ENCODE data around the gene NTRK2.
"Not testable (repeated sequence)": the region's sequence is repeated elsewhere in the genome, so short reads cannot be mapped to it uniquely, and the experiment has no call there.

NTRK2 gene

DNA sequence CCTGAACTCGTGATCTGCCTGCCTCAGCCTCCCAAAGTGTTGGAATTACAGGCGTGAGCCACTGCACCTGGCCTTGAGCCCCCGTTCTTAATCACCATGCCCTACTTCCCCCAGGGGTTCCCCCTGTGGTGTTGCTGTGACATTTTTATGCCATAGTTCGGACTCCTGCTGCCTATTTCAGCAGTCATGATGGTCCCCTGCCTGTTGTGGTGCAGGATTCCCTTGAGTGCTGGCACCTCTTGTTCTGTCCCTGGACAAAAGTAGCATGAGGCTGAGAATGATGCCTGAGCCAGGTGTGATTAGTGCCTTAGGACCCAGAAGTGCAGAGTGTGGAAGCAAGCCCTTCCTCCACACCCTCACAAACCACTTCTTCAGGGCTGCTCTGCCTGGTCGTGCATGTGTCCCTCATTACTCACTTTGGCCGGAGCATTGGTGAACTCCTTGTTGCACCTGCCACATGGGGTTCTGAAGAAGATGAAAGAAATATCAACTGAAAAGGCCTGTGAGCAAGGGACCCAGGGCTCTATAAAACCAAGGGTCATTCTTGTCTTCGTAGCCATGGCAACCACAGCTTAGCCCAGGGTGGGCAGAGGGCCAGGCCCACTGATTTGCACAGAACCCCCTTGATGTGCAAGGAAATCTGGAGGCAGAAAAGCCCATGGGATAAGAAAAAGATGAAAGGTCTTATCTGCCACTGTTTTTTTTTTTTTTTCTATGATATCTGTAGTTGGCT lies 228.0 kb downstream of the NTRK2 start:
- Mint-ChIP-seq H3K27me3 (peaks cover 0 to 15% of the 10 kb centered on the region in 2 donors), H3K9me3 (peaks cover 0 to 1% of the 10 kb centered on the region in 2 donors), H3K4me3 (no peak overlapping the region), H3K4me1 (ENCODE audit: low read depth in 2 of 2) (no peaks in the 10 kb centered on the region), H3K27ac (no peak overlapping the region), H3K36me3 (ENCODE audit: insufficient read depth) (peaks cover 2% of the 10 kb centered on the region)
- DNase-seq: no peak
- no peak for ATAC-seq (replicated peaks)

DNA sequence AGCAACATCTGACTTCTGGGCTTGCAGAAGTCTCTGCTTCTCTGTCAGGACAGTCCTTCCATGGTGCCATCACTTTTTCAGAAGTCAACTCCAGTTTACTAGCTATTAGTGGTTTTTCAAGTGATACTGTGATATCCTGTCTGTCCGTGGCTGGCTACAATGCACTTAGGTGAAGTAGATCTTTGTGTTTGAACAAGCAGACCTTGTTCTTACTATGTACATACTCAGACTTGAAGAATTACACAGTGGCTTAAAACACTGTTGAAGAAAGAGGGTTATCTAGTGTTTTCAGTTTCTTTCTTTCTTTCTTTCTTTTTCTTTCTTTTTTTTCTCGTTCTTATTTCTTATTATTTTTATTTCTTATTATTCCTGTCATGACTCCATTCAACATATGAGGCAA lies 228.7 kb downstream of the NTRK2 start:
- H3K9me3 Mint-ChIP-seq: peaks cover 0 to 1% of the 10 kb centered on the region in 2 donors
- peaks cover 0 to 15% of the 10 kb centered on the region in 2 donors for H3K27me3 Mint-ChIP-seq
- DNase-seq (no peak), ATAC-seq (replicated peaks) (no peak)
- H3K27ac Mint-ChIP-seq: no peak overlapping the region
- H3K4me3 Mint-ChIP-seq: no peak overlapping the region
- no peaks in the 10 kb centered on the region for H3K4me1 Mint-ChIP-seq (ENCODE audit: low read depth in 2 of 2)
- H3K36me3 Mint-ChIP-seq (ENCODE audit: insufficient read depth): peaks cover 2% of the 10 kb centered on the region

DNA sequence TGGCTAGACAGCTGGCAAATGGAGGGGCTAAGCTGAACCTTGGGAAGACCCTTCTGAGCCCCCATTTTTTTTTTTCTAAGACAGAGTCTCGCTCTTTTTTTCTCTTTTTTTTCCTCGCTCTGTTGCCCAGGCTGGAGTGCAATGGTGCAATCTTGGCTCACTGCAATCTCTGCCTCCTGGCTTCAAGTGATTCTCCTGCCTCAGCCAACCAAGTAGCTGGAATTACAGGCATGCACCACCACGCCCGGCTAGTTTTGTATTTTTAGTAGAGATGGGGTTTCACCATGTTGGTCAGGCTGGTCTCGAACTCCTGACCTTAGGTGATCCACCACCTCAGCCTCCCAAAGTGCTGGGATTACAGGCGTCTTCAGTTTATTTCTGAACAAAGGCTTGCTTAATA lies 229.1 kb downstream of the NTRK2 start:
- H3K27ac Mint-ChIP-seq; H3K4me1 Mint-ChIP-seq (ENCODE audit: low read depth in 2 of 2); H3K36me3 Mint-ChIP-seq (ENCODE audit: insufficient read depth); H3K9me3 Mint-ChIP-seq; DNase-seq; H3K4me3 Mint-ChIP-seq; ATAC-seq (replicated peaks): not testable (repeated sequence)
- peaks cover 0 to 15% of the 10 kb centered on the region in 2 donors for H3K27me3 Mint-ChIP-seq

DNA sequence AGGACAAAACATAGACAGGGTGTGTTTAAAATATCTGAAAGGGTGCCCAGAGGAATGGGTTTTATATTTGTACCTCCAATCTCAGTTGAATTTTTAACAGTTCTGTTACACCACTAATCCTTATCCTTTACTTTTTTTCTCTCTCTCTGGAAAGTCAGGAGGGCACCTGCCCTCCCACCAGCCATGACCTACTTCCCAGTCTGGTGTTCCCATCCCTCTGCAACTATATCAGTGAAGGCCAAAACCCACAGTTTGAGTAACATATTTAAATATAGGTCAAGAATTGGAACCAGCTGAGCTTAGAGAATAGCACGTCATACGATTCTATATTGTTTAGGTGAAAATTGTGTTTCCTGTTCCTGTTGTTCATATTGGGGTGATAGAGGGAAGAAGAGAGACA lies 229.8 kb downstream of the NTRK2 start:
- peaks cover 2% of the 10 kb centered on the region for H3K36me3 Mint-ChIP-seq (ENCODE audit: insufficient read depth)
- DNase-seq (no peak), ATAC-seq (replicated peaks) (no peak)
- peaks cover 0 to 15% of the 10 kb centered on the region in 2 donors for H3K27me3 Mint-ChIP-seq
- no peaks in the 10 kb centered on the region for H3K4me1 Mint-ChIP-seq (ENCODE audit: low read depth in 2 of 2)
- H3K9me3 Mint-ChIP-seq: peaks cover 0 to 1% of the 10 kb centered on the region in 2 donors
- H3K4me3 Mint-ChIP-seq: no peak overlapping the region
- H3K27ac Mint-ChIP-seq: no peak overlapping the region

DNA sequence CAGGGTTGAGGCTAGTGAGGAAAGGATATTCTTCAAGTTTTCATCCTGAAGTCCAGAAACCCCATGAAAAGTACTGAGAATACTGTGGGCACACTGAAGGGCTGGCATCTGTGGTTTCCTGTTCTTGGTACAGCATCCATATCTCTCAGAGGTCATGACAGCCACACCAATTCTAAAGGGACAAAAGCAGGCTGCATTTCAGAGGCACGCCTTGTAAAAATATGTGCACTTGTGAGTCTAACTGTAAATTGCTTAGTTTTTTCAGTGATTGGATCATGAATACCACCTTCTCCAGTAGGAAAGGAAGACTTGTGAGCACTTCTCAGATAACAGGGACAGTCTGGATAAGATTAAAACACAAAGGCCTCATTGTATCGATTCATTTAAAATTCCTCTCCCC lies 230.9 kb downstream of the NTRK2 start:
- Mint-ChIP-seq H3K4me3 (no peak overlapping the region), H3K27ac (no peak overlapping the region), H3K27me3 (peaks cover 0 to 15% of the 10 kb centered on the region in 2 donors), H3K9me3 (peaks cover 0 to 1% of the 10 kb centered on the region in 2 donors), H3K4me1 (ENCODE audit: low read depth in 2 of 2) (no peaks in the 10 kb centered on the region), H3K36me3 (ENCODE audit: insufficient read depth) (peaks cover 2% of the 10 kb centered on the region)
- no peak for ATAC-seq (replicated peaks)
- no peak for DNase-seq

DNA sequence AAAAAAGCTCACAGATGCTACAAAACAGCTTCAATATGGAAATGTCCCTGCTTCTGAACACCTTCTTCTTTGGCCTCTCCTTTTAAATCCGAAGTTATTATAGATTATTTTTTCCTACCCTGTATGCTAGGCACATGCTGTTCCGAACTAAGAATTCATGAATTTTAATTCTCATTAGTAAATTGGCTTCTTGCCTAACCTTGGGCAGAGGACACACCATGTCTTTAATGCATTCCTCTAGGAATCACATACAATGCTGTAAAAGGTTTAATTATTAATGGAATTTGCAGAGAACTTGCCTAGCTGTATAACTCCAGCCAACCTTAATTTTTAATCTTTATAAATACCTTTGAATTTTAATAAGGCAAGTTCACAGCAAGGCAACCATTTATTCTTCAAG lies 234.4 kb downstream of the NTRK2 start:
- H3K4me1 Mint-ChIP-seq (ENCODE audit: low read depth in 2 of 2): no peaks in the 10 kb centered on the region
- peaks cover 0 to 23% of the 10 kb centered on the region in 2 donors for H3K27me3 Mint-ChIP-seq
- H3K4me3 Mint-ChIP-seq: no peak overlapping the region
- no peak overlapping the region for H3K27ac Mint-ChIP-seq
- DNase-seq (no peak), ATAC-seq (replicated peaks) (no peak)
- peaks cover 0 to 1% of the 10 kb centered on the region in 2 donors for H3K9me3 Mint-ChIP-seq
- no peaks in the 10 kb centered on the region for H3K36me3 Mint-ChIP-seq (ENCODE audit: insufficient read depth)

DNA sequence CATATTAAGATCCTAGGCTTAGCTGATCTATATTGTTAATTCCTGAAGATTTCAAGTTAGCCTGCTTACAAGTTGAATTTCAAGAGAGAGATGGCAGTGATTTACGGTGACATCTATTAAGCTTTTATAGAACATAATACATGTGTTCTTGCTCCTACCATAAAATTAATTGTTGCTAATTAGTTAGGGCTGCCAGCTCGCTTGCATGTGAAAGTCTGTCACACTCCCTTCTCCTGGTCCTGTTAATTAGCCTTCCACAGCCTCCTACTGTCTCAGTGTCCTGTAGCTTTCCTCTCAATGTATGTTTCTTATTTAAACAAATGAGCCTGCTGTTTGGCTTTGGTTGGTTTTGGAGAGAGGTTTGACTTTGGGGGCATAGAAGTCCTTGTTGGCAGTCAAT lies 247.2 kb downstream of the NTRK2 start:
- no peak for DNase-seq
- Mint-ChIP-seq H3K9me3 (no peaks in the 10 kb centered on the region), H3K27ac (no peak overlapping the region), H3K27me3 (peaks cover 7 to 16% of the 10 kb centered on the region in 2 donors), H3K36me3 (ENCODE audit: insufficient read depth) (no peaks in the 10 kb centered on the region), H3K4me1 (ENCODE audit: low read depth in 2 of 2) (no peaks in the 10 kb centered on the region), H3K4me3 (no peak overlapping the region)
- no peak for ATAC-seq (replicated peaks)

DNA sequence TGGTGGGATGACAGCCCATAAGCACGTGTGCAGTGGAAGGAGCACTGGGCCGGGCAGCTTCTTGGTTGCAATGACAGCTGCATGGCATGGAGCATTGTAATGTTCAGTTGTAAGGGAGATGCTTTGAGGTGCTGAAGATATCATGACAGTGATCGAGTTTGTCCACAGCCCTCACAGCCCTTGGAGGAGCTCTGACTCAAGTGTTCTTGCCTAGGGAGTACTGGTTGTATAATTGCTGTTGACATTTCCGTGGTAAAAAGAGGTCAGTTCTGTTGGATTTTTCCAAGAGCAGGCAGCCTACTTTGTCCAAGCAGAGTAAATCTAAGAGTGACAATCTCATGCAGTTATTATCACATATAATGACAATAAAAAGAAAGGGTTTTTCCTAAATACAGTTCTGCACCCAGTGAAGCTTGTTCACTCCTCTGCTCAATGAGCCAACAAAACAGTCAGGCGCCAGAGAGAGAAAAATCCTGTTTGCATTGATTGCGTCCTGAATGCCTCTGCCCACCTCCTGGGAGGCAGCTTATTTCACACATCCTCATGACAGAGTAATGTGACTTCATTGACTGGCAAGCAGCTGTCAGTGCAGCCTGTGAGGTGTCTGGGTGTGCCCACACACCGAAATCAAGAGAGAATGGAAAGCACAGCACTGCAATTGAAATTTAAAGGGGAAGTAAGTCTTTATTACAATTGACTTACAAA lies 248.0 kb downstream of the NTRK2 start:
- Mint-ChIP-seq H3K36me3 (ENCODE audit: insufficient read depth) (no peaks in the 10 kb centered on the region), H3K27me3 (peaks cover 7 to 16% of the 10 kb centered on the region in 2 donors), H3K27ac (no peak overlapping the region), H3K9me3 (no peaks in the 10 kb centered on the region), H3K4me1 (ENCODE audit: low read depth in 2 of 2) (no peaks in the 10 kb centered on the region), H3K4me3 (no peak overlapping the region)
- ATAC-seq (replicated peaks) (no peak), DNase-seq (no peak)

DNA sequence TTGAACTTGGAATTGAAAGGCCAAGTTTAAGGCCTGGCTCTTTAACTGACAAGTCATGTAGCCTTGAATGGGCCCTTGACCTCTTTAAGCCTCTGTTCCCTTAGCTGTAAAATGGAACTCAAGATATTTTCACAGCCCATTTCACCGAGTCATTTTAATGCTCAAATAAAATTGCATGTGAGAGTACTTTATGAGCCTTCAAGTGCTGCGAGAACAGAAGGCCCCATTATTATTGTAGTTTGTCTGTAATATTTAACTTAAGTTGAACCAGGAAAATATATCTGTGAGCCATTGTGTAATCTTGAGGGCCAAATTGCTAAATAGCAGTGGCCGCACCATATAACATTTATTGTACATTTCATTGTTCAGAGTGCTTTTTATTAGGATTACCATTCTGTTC lies 249.9 kb downstream of the NTRK2 start:
- ATAC-seq (replicated peaks) (no peak), DNase-seq (no peak)
- H3K9me3 Mint-ChIP-seq: no peaks in the 10 kb centered on the region
- H3K4me3 Mint-ChIP-seq: no peak overlapping the region
- no peak overlapping the region for H3K27ac Mint-ChIP-seq
- no peaks in the 10 kb centered on the region for H3K36me3 Mint-ChIP-seq (ENCODE audit: insufficient read depth)
- peaks cover 7 to 16% of the 10 kb centered on the region in 2 donors for H3K27me3 Mint-ChIP-seq
- no peaks in the 10 kb centered on the region for H3K4me1 Mint-ChIP-seq (ENCODE audit: low read depth in 2 of 2)

DNA sequence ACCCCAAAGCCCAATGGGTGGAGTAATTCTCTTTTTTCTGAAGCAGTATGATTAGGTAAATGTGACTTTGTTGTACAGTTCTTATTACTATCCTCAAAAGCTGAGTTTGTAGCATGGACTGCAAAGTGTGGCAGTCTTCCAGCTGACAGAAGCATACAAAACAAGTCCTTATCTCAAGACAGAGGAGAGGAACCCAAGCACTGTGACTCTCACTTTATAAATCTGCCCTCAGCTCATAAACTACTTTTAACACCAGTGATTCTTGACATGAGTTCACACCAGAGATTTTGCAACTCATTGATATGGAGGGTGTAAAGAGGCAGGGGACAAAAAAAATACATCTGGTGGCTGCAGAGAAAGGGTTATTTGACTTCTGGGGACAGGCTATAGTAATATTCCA lies 251.6 kb downstream of the NTRK2 start:
- ATAC-seq (replicated peaks) (no peak), DNase-seq (no peak)
- H3K27me3 Mint-ChIP-seq: peaks cover 16 to 18% of the 10 kb centered on the region in 2 donors
- H3K9me3 Mint-ChIP-seq: no peaks in the 10 kb centered on the region
- no peaks in the 10 kb centered on the region for H3K4me1 Mint-ChIP-seq (ENCODE audit: low read depth in 2 of 2)
- H3K27ac Mint-ChIP-seq: no peak overlapping the region
- H3K4me3 Mint-ChIP-seq: no peak overlapping the region
- H3K36me3 Mint-ChIP-seq (ENCODE audit: insufficient read depth): peaks cover 2% of the 10 kb centered on the region

DNA sequence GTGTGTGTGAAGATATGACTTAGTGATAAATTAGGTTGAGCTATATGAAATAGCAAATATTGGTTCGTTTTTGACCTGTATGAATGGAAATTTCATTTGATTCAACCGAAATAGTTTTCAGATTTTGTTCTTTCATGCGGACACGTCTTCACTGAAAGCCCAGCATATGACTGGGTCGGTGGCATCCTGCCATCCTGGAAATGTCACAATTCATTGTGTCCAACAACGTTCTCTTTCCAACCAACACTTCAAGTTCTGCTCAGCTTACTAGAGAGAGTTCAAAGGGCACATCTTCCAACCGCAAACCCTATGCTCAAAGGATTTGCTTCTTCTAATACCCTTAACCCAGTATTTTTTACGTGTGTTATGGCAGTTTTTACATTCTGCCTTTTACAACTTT lies 252.5 kb downstream of the NTRK2 start:
- DNase-seq: no peak
- H3K27me3 Mint-ChIP-seq: peaks cover 18 to 22% of the 10 kb centered on the region in 2 donors
- no peak overlapping the region for H3K4me3 Mint-ChIP-seq
- no peaks in the 10 kb centered on the region for H3K4me1 Mint-ChIP-seq (ENCODE audit: low read depth in 2 of 2)
- no peak overlapping the region for H3K27ac Mint-ChIP-seq
- peaks cover 2% of the 10 kb centered on the region for H3K36me3 Mint-ChIP-seq (ENCODE audit: insufficient read depth)
- no peak for ATAC-seq (replicated peaks)
- H3K9me3 Mint-ChIP-seq: no peaks in the 10 kb centered on the region

DNA sequence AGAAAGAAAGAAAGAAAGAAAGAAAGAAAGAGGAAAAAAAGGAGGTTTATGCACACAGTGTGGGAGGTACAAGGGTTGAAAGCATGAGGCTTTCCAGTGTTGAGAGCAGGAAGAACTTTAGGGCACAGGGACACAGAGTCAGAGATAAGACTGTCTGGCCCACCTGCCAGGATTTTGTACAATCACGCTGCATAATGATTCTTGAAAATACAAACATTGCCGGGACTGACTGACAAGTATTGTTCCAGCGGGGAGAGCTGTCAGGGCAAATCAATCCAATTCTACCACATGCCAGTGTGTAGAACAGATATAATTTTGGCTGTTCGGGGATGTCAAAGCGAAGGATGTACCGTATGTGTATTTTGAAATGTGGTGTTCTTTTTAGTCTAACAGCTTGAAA lies 254.7 kb downstream of the NTRK2 start:
- no peak for DNase-seq
- H3K27me3 Mint-ChIP-seq: peaks cover 18 to 22% of the 10 kb centered on the region in 2 donors
- H3K9me3 Mint-ChIP-seq: no peaks in the 10 kb centered on the region
- peaks cover 2% of the 10 kb centered on the region for H3K36me3 Mint-ChIP-seq (ENCODE audit: insufficient read depth)
- ATAC-seq (replicated peaks): no peak
- H3K4me1 Mint-ChIP-seq (ENCODE audit: low read depth in 2 of 2): no peaks in the 10 kb centered on the region
- H3K4me3 Mint-ChIP-seq: no peak overlapping the region
- no peak overlapping the region for H3K27ac Mint-ChIP-seq

DNA sequence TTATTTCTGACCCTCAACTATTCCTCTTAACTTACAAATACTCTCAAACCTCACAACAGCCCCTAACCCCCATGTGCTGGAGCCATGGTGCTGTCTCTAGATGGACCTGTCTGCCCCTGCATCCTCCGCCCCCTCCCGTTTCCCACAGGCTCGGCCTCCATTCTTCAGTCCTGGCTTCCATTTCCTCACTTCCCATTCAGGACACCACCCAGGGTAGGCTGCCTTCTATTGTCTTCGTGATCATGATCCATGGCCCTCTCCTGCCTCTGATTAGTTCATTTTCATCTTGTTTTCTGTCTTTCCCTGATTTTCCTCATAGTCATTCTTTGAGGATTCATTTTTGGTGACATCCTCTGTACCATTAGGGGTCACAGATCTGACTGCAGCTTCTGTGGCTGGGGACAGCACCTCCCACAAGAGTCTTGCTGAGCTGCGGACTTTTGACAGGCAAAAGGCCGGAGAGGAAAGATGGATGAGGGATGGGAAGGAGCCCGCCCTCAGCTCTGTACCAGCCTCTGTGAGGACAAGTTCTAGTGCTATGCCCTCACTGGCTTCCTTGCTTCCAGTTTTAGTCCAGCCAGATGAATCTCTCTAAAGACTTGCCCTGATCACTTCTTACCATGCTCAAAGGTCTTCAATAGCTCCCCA lies 255.8 kb downstream of the NTRK2 start:
- peaks cover 0 to 2% of the 10 kb centered on the region in 2 donors for H3K9me3 Mint-ChIP-seq
- peaks cover 15 to 21% of the 10 kb centered on the region in 2 donors for H3K27me3 Mint-ChIP-seq
- no peak for DNase-seq
- ATAC-seq (replicated peaks): no peak
- H3K27ac Mint-ChIP-seq: no peak overlapping the region
- H3K4me1 Mint-ChIP-seq (ENCODE audit: low read depth in 2 of 2): no peaks in the 10 kb centered on the region
- H3K4me3 Mint-ChIP-seq: no peak overlapping the region
- peaks cover 2% of the 10 kb centered on the region for H3K36me3 Mint-ChIP-seq (ENCODE audit: insufficient read depth)

DNA sequence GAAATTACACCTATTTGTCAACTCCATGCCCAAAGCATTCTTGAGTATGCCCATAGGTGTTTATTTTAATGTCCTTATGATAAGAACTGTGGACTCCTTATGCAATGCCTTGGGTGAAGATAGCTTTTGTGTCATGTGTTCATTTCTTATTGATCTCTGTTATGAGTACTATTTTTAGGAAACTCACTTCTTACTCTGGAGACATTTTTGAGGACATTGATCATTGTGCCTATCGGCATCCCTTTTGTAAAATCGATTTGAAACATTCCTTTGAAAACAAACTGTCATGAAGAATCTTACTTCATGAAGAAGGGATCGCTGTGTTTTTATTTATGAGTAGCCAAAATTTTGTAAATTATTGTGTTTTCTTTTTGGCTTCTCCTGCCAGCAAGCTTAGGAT lies 257.3 kb downstream of the NTRK2 start:
- DNase-seq (no peak), ATAC-seq (replicated peaks) (no peak)
- no peak overlapping the region for H3K4me3 Mint-ChIP-seq
- peaks cover 2% of the 10 kb centered on the region for H3K36me3 Mint-ChIP-seq (ENCODE audit: insufficient read depth)
- peaks cover 17 to 19% of the 10 kb centered on the region in 2 donors for H3K27me3 Mint-ChIP-seq
- H3K4me1 Mint-ChIP-seq (ENCODE audit: low read depth in 2 of 2): no peaks in the 10 kb centered on the region
- H3K9me3 Mint-ChIP-seq: peaks cover 0 to 2% of the 10 kb centered on the region in 2 donors
- H3K27ac Mint-ChIP-seq: no peak overlapping the region
